Peyer's patch (tissue), 4 donors: ENCODE data around the gene SH3TC1.

Experiments
- POLR2A ChIP-seq, 2 donors: fragments of 450-650 bp; IDR thresholded peaks; one replicate each; pipeline ENCODE4 v1.5.1; 2017; ENCODE audit warnings: antibody characterized with exemption in 2 of 2, mild to moderate bottlenecking in 2 of 2, moderate library complexity in 2 of 2
- TF ChIP-seq, protein P1 (sequence below), 6 experiments: fragments of 450-650 bp in 4 of 6; fragments of 200-600 bp in 2 of 6; sonication (generic) in 1 of 6; IDR thresholded peaks; one replicate each; pipeline ENCODE4 v1.5.1; 2017 to 2019; ENCODE audit warnings: antibody characterized with exemption in 6 of 6, mild to moderate bottlenecking in 3 of 6, moderate library complexity in 1 of 6

- TF ChIP-seq, protein P1, sequence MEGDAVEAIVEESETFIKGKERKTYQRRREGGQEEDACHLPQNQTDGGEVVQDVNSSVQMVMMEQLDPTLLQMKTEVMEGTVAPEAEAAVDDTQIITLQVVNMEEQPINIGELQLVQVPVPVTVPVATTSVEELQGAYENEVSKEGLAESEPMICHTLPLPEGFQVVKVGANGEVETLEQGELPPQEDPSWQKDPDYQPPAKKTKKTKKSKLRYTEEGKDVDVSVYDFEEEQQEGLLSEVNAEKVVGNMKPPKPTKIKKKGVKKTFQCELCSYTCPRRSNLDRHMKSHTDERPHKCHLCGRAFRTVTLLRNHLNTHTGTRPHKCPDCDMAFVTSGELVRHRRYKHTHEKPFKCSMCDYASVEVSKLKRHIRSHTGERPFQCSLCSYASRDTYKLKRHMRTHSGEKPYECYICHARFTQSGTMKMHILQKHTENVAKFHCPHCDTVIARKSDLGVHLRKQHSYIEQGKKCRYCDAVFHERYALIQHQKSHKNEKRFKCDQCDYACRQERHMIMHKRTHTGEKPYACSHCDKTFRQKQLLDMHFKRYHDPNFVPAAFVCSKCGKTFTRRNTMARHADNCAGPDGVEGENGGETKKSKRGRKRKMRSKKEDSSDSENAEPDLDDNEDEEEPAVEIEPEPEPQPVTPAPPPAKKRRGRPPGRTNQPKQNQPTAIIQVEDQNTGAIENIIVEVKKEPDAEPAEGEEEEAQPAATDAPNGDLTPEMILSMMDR (IDR thresholded peaks at IDR 0.05) = no peak
- no peak for TF ChIP-seq POLR2A (IDR thresholded peaks at IDR 0.05)
Measured at GRCh38 chr4:8209181-8209874, 10.2 kb downstream of the SH3TC1 start.
